GM12801 (cell line): ENCODE data around the gene ZDHHC9.

Experiments used
- CTCF ChIP-seq: IDR thresholded peaks from one replicate; pipeline ENCODE4 v1.5.1; 2011; ENCODE audit warnings: control low read depth; ENCODE audit not compliant: insufficient read length; ENCODE audit errors: extremely low read depth

Gene ZDHHC9

GRCh38 chrX:129781680-129782495, 61.8 kb downstream of the ZDHHC9 start:
- TF ChIP-seq CTCF, result no peak

GRCh38 chrX:129781134-129781672, 62.5 kb downstream of the ZDHHC9 start:
- no peak for TF ChIP-seq CTCF

- TF ChIP-seq CTCF, result no peak
These were observed 63.1 kb downstream of the ZDHHC9 start for GRCh38 chrX:129780441-129781105.

GRCh38 chrX:129779747-129780146, 63.9 kb downstream of the ZDHHC9 start, which contains the start of gene SASH3:
TSS of gene SASH3 (plus strand) at chrX:129779949. CDS start at chrX:129780098, 149 bp downstream.
- TF ChIP-seq CTCF, result no peak

GRCh38 chrX:129779086-129779672, 64.5 kb downstream of the ZDHHC9 start:
- TF ChIP-seq CTCF, result no peak

- no peak for TF ChIP-seq CTCF
These were observed 66.3 kb downstream of the ZDHHC9 start for GRCh38 chrX:129777218-129778030.
